Left forelimb (tissue), 1 donor: ENCODE measurements around the gene GPBP1.

Experiments used
- DNase-seq: peaks from one replicate; pipeline ENCODE4 v3.0.0-alpha.2; 2018; ENCODE audit warnings: low spot score

Gene GPBP1

GRCh38 chr5:57211039-57211438, 37.2 kb downstream of the GPBP1 start:
- no peak for DNase-seq

- no peak for DNase-seq
Observed at GRCh38 chr5:57215629-57216195, 41.9 kb downstream of the GPBP1 start.

GRCh38 chr5:57216714-57217113, 42.9 kb downstream of the GPBP1 start:
- DNase-seq = no peak

- DNase-seq = no peak
Observed at GRCh38 chr5:57219386-57219785, 45.5 kb downstream of the GPBP1 start.

DNA sequence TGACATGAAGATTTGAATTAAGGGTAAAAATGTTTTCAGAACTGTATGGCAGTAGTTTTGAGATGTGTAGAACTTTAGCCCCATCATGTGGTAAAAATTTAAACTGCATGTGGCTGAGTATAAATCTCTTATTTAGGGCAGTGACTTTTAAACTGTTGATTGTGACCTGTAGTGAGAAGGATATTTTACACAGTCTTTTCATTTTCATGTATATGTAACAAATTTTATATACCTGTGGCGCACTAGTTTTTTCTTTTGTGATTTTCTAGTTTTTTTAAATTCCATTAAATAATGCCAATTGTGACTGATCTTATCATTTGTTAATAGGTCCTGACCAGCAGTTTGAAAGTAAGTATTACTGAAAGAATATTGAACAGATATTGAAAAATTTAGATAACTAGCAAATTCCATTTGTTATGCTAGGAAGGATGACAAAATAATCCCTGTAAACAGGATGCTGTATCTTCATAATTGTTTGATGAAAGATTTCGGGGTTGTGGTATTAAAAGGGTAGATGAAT, 47.2 kb downstream of the GPBP1 start:
- no peak for DNase-seq

DNA sequence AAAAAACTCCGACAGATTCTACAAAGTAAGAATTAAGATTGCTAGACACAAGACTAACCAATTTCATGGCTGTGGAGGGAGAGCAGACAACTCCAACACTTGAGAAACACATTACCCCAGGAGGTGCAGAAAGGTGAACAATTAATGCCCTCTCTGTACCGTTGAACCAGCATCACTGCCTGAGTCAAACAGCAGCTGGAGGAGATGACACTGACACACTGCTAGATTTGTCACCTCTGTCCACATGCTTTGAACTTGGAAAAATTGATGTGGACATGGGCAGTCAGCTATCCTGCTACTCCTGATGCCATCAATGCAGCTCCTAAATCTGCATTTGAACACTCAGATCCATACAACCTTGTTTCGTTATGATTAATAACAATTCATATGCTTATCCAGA, 51.7 kb downstream of the GPBP1 start:
- no peak for DNase-seq

DNA sequence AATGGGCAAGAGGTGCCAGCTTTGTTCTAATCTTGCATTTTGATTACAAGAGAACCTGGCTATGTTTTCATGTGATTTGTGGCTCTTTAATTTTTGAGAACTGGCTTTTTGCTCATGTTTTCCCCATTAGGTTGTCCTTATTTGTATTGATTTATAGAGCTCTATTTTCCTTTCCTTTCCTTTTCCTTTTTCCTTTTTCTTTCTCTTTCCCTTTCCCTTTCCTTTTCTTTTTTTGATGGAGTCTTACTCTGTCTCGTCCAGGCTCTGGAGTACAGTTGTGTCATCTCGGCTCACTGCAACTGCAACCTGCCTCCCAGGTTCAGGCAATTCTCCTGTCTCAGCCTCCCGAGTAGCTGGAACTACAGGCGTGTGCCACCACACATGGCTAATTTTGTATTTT, 55.5 kb downstream of the GPBP1 start:
- DNase-seq = no peak

DNA sequence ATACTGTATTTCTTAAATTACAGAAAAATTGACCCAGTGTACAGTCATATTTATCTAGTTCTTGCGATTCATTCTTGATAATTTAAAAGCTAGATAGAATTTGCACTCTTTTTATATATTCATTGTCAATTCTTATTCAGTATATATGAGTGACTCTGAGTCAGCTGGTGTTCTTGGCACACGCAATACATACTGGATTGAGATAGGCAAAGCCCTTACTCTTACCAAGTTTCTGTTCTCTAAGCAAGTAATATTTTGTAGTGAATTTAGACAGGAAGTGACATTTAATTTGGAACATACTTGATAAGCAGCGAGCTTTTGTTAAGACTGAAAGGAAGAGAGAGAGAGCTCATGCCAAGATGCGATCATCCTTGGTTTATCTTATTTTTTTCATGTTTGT, 57.7 kb downstream of the GPBP1 start:
- no peak for DNase-seq

GRCh38 chr5:57232293-57233033, 58.6 kb downstream of the GPBP1 start:
- DNase-seq = no peak

GRCh38 chr5:57243286-57244137, 69.7 kb downstream of the GPBP1 start:
- no peak for DNase-seq

- no peak for DNase-seq
Observed at GRCh38 chr5:57244331-57244730, 70.5 kb downstream of the GPBP1 start.

DNA sequence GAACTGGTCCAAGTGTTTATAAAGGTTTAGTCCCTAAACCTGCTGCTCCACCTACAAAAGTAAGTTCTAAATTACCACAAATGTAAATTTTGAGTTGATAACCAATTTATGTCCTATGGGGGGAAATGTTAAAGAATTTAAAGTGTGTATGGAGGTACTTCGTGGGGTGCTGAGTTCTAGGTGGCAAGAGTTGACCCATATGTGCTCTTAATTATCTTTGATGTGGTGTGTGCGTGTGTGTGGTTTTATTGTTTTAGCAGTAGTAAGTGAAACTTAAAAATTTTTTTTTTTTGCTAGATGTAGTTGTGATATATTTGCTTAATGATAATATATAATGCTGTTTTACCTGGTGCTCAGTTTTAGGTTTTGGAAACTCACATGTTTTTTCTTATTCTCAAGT, 72.6 kb downstream of the GPBP1 start:
- DNase-seq = no peak

GRCh38 chr5:57247765-57248164, 73.9 kb downstream of the GPBP1 start:
- no peak for DNase-seq

- DNase-seq = no peak
Observed at GRCh38 chr5:57249265-57249874, 75.5 kb downstream of the GPBP1 start.

GRCh38 chr5:57258052-57258451, 84.2 kb downstream of the GPBP1 start:
- no peak for DNase-seq

GRCh38 chr5:57258943-57259342, 85.1 kb downstream of the GPBP1 start:
- no peak for DNase-seq

DNA sequence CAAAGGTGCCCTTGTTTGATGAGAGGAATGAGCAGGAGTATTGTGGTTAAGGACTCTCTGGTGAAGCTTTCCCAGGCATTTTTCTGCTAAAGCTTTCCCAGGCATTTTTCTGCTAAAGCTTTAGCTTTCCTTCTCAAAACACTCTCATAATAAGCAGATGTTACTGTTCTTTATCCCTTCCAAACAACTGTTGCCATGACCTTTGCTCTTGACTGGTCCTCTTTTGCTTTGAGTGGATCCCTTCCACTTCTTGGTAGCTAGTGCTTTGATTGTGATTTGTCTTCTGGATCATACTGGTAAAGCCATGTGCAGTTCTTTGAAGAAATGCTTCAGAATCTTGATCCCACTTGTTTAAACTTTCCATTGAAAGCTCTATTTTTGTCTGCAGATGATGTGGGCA, 85.8 kb downstream of the GPBP1 start:
- DNase-seq = no peak

DNA sequence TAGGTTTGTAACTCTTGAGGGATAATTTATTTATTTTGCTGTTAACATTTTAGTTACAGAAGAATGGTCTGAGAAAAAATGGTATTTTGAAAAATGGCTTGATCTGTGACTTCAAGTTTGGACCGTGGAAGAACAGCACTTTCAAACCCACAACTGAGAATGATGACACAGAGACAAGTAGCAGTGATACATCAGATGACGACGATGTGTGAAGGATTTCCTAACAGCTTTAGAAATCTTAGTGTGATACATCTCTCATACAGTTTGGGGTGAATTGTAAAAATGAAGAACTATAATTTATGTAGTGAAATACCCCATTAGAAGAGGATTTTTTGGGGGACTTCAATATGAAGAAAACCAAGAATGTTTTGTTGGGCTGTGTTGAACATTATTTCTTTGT, 88.7 kb downstream of the GPBP1 start:
- no peak for DNase-seq

GRCh38 chr5:57267805-57268204, 93.9 kb downstream of the GPBP1 start:
- no peak for DNase-seq

GRCh38 chr5:57276353-57276752, 102.5 kb downstream of the GPBP1 start:
- no peak for DNase-seq

DNA sequence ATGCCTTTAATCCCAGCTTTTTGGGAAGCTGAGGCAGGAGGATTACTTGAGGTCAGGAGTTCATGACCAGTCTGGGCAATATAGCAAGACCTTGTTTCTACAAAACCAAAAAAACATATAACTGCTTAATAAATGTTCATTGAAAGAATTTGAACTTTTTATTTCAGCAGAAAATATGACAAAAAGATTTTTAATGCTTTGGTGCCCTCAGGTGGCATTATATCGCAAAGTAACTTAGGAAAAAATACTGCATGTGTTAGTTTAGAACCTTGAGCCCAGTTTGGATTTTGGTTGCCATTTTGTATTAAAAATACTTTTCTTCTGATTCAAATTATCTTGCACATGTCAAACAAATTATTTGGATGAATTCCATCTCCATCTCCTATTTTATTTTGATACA, 103.2 kb downstream of the GPBP1 start:
- DNase-seq = no peak

DNA sequence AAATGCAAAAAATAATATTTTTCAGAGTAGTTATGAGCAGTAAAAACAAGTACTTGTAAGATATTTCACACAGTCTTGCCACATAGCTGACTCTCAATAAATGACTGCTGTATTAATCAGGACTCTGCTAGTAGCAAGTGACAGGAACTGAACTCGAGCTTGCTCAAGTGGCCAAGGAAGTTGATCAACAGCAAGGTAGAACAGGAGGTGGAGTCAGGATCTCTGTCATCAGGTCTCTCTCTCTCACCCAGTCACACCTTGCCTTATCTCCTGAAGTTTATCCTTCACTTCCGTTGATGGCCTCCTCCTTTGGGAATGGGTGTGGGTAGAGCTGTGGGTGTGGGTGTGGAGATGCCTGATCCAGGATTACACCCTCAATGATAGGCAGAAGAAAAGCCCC, 107.0 kb downstream of the GPBP1 start:
- no peak for DNase-seq
